Activated T-helper 1 cell treated with anti-CD3 and anti-CD28 coated beads, Interleukin-2, amount 50 U/mL, for 16 hours (primary cell): ENCODE results near the gene NDN.
"Not testable (repeated sequence)": the region's sequence is repeated elsewhere in the genome, so short reads cannot be mapped to it uniquely, and the experiment has no call there.

Experiments used
- DNase-seq, 2 donors: peaks; one replicate each; pipeline ENCODE4 v3.0.0-alpha.2; 2020; ENCODE audit warnings: low read depth in 1 of 2, low spot score in 1 of 2

Gene NDN, protein sequence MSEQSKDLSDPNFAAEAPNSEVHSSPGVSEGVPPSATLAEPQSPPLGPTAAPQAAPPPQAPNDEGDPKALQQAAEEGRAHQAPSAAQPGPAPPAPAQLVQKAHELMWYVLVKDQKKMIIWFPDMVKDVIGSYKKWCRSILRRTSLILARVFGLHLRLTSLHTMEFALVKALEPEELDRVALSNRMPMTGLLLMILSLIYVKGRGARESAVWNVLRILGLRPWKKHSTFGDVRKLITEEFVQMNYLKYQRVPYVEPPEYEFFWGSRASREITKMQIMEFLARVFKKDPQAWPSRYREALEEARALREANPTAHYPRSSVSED

DNA sequence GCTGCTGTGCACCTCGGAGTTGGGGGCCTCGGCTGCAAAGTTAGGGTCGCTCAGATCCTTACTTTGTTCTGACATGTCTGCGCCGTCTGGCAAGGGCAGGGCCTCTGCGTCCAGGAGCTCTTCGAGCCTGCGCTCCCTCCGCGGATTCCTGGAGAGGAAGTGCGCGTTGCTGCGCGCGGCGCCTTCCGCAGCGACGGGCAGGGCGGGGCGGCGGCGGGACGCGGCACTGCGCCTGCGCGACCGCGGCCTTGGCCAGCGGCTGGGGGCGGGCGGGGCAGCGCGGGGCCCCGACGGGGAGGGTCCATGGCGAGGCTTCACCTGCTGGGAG is at the start of gene NDN:
TSS of gene NDN (minus strand) at position 163 of the 328 bp plus-strand sequence. CDS start at position 75, 88 bp downstream.
- DNase-seq, result no peak

DNA sequence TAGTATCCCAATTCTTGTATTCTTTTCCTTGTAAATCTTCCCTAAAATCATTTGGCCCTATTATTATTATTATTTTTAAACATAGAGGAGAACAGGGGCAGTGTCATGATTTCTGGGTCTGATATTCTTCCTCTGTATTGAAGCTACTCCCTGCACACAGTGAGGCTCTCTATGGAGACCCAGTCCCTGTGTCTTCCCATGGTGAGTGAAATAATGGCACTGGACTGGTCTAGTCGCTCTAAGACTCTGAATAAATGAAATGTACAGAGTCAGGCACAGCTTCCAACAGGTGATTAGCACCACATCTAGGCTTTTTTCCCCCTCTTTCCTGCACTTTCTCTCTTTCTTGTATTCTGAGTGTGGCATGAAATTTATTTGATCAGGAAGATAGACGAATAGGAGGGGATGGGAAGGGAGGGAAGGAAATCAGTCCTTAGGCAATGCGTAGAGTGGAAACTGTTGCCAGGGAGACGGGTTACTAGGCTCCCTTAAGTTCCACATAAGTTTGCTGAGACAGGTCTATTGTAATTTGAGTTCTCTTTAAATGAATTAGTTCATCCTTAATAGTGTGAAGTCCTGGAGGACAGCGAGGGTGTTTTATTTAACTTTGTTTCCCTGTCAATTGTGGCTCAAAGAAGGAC is 49.0 kb upstream of the NDN start:
- DNase-seq, result no peak

DNA sequence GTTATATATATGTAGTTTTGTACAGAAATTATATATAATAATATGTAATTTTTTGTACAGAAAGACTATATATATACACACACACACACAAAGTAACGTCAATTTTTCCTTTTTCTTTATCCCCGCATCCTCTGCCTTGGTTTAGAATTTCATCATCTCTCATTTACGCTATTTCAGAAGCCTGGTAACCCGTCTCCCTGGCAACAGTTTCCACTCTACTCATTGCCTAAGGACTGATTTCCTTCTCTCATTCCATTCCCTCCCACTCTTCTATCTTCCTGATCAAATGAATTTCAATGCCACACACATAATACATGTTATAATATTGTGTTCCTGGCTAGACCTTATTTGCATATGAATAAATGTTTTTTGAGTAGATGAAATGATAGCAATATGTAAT is 47.8 kb upstream of the NDN start:
- DNase-seq, result no peak

DNA sequence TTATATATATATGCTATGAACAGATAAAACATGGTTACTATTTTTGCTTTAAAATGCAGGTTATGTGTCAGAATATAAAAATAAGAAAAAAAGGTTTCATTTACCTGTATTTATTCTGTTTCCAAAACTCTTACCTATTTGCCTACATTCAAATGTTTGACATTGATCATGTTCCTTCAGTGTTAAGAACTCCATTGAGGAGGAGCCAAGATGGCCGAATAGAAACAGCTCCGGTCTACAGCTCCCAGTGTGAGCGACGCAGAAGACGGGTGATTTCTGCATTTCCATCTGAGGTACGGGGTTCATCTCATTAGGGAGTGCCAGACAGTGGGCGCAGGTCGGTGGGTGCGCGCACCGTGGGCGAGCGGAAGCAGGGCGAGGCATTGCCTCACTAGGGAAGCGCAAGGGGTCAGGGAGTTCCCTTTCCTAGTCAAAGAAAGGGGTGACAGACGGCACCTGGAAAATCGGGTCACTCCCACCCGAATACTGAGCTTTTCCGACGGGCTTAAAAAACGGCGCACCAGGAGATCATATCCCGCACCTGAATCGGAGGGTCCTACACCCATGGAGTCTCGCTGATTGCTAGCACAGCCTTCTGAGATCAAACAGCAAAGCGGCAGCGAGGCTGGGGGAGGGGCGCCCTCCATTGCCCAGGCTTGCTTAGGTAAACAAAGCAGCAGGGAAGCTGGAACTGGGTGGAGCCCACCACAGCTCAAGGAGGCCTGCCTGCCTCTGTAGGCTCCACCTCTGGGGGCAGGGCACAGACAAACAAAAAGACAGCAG is 27.0 kb upstream of the NDN start:
- not testable (repeated sequence) for DNase-seq

DNA sequence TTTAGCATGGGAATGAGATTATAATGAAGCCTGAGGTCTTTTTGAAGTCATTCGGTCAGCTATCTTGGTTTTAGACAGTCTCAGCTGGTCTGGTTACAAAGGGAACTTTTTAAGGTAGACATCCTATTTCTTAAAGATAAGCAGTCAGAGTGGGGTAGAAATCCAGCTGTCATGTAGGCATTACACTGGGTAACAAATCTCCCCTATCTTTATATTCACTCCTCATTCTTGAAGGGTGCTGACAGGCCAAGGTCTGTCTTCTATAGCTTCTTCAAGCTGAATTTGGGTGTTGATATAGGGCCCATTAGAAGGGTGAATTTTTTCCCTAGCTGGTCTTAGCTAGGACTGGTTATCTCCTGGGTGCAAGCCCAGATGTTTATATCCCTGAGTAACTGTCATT is 21.2 kb upstream of the NDN start:
- DNase-seq, result no peak

DNA sequence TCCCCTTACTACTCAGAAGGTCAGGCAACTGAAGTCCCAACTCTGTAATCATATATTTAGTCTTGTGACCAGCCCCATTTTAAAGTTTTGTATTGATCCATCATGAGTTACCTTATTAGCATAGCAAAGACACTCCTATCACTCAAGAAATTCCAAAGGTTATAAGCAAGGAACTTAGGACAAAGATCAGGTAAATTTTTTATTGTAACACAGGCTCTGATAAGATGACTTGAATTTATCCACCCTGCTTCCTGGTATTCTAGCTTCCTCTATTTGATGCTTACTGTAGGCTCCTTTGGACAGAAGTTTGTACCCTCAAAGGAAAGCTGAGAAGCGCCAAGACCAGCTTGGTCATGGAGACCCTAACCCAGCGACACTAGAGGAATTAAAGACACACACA is 8.2 kb upstream of the NDN start:
- no peak for DNase-seq

DNA sequence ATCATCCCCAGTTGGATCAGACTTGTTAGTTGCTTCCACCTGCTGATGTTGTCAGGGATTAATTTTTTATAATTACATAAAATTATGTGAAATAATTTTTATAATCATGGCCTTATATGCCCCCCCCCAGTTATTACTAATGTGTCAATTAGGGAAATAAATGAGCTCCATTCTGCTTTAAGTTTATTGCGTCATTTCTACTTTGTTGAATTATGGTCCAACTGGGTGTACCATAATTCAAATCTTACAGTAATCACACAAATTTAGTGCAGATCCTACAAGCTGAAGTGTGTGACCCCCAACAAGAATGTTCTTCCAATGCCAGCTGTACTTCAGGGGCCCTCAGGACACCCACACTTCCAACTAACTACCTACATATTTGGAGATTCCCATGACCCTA is 7.5 kb upstream of the NDN start:
- no peak for DNase-seq

DNA sequence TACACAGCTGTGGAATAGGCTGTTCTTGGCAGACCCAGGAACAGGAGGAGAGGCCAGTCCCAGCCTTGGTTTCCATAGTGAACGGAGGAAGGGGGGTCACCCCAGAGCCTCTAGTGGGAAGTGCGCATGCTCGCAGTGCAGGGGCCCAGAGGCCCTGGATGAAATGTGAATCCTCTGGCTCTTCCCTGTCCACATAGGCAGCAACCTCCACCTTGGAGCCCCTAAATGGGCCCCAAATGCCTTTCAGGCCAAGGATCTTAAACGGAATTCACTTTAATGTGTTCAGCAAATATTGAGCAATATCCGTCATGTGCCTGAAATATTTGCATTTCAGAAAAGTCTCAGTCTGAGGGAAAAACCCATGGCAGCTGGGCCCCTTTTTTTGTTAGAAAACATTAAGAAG is 3.3 kb upstream of the NDN start:
- no peak for DNase-seq

DNA sequence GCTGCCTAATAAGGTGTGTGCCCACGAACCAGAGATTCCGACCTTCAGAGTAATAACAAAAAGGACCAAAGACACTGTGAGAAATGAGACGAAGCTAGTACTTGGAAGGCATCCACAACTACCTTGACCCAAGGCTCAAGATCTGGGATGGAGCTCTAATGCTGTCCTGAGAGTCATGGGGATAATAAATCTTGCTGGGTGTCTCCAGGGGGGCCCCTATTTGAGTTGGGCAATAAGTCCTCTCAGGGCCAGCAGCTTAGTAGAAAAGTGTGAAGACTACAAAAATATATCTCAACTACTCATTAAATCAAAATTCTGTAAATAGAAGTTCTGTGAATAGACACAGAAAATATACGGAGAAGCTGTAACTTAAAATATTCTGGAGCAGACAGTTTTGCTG is 2.9 kb upstream of the NDN start:
- DNase-seq, result no peak

DNA sequence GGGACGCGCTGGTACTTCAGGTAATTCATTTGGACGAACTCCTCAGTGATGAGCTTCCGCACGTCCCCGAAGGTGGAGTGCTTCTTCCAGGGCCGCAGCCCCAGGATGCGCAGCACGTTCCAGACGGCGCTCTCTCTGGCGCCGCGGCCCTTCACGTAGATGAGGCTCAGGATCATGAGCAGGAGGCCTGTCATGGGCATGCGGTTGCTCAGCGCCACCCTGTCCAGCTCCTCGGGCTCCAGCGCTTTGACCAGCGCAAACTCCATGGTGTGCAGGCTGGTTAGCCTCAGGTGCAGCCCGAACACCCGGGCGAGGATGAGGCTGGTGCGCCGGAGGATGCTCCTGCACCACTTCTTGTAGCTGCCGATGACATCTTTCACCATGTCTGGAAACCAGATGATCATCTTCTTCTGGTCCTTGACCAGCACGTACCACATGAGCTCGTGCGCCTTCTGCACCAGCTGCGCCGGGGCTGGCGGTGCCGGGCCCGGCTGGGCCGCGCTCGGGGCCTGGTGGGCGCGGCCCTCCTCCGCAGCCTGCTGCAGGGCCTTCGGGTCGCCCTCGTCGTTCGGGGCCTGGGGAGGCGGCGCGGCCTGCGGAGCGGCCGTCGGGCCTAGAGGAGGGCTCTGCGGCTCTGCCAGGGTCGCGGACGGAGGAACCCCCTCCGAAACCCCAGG is 501 bp downstream of the NDN start:
- DNase-seq, result no peak

DNA sequence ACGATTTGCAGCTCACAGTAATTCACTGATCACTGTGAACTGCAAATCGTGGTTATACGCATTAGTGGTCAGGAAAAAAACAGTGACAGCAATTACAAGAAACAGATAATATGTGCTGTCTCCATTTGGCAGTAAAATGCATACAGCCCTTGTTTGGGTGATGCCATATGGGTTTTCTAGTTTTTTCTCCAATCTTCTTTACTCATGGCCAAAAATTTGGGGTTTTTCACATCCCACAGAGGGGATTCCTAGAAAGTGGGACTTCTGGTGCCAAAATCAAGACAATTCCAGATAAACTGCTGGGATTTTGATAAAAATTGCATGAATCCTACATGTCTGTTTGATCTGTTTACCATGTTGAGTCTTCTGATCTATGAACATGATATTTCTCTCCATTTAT is 15.6 kb downstream of the NDN start:
- DNase-seq, result no peak

DNA sequence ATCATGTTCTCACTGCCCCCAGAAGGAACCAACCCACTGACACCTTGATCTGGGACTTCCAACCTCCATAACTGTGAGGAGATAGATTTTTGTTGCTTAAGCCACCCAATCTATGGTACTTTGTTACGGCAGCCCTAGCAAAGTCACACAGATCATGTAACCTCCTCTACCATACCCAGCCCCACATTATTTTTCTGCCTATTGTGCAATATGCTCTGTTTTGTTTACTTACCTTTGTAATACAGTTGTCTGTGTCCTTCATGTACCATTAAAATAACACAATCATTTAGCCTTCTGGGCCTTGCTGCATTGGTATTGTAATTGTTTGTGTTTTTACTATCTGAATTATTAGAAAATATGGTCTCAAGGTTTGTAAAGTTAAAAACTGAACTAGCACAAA is 16.1 kb downstream of the NDN start:
- no peak for DNase-seq

DNA sequence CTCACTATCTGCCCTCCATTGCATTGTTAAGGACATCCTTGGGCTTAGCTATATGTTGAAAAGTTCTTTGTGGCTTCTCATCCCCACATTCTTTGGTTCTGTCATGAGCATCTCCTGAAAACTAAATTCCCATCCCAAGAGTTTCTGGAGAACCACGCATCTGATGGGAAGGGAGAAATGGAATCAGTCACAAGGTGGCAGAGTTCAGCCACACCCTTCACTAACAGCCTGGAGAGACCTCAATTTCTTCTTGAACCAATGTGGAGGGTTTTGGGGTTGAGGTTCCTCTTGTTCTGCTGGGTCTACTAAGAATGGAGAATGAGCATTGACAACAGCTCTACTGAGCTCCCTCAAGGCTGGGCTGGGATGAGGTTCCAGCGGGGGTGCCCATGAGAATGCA is 23.9 kb downstream of the NDN start:
- no peak for DNase-seq

DNA sequence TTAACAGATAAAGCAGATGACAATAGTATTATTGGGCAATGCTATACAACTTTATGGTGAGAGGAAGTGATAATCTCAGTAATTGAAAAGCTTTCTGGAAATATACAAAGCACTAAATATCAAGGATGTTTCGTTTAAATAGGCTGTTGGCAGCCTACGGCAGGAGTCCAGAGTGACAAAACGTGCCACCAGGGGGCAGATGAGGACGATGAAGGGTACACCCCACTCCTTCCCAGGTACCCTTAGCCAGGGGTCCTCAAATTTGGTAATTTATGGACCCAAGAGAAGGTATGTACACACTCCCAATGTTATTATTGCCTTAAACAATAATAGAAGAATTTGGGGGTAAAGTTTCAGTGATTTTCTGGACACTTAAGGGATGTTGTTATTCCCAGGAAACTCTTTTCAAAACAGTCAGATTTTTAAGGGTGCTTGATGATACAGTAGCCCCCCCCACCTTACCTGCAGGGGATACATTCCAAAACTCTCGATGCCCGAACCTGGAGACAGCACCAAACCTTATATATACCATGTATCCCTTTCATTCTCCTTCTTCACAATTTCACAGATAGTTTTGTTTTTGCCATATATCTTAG is 38.1 kb downstream of the NDN start:
- DNase-seq, result no peak

DNA sequence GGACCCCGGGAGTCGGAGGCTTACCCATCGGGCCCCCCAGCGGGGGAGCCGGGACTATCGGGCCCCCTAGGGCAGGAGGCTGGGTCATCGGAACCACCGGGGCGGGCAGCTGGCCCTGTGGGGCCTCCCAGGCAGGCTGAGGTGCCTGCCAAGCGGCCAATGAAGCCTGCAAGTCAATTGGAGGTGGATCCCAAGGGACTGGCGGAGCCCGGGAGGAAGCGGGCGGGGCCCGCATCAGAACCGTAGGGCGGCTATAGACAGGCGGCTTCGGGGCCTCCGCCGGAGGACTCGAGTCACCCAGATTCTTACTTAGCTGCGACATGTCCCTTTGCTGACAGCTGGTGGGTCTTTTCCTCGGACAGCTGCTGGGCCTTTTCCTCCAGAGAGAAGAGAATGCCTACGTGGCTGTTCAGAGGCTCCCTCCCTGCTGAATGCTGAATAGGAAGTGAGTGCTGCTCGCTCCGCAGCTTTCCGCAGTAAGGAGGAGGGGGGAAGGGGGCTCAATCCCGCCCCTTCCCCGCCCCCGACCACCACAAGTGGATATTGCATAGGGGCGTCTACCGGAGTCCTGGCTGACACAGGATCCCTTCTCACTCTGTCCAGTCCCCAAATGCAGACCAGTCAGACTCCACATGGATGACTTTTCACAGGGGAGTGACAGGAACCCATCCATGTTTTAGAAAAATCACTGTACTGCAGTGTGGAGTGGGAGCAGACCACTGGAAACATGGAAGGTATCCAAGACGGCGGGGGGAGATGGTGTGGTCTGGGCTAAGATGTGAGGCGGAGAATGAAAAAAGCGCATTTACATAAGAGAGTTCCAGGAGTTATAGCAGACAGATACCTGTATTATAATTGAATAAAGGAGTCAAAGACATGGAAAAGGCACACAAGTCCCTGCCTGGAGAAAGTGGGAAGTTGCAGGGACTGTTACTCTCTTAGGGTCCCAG is 39.4 kb downstream of the NDN start, which contains the start of gene MAGEL2:
TSS of gene MAGEL2 (minus strand) at position 447 of the 950 bp plus-strand sequence. CDS start at position 322, 125 bp downstream.
- no peak for DNase-seq

DNA sequence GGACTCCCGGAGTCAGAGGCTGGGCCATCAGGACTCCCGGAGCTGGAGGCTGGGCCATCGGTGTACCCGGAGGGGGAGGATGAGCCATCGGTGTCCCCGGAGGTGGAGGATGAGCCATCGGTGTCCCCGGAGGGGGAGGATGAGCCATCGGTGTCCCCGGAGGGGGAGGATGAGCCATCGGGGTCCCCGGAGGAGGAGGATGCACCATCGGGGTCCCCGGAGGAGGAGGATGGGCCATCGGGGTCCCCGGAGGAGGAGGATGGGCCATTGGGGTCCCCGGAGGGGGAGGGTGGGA is 40.2 kb downstream of the NDN start:
- DNase-seq, result no peak

DNA sequence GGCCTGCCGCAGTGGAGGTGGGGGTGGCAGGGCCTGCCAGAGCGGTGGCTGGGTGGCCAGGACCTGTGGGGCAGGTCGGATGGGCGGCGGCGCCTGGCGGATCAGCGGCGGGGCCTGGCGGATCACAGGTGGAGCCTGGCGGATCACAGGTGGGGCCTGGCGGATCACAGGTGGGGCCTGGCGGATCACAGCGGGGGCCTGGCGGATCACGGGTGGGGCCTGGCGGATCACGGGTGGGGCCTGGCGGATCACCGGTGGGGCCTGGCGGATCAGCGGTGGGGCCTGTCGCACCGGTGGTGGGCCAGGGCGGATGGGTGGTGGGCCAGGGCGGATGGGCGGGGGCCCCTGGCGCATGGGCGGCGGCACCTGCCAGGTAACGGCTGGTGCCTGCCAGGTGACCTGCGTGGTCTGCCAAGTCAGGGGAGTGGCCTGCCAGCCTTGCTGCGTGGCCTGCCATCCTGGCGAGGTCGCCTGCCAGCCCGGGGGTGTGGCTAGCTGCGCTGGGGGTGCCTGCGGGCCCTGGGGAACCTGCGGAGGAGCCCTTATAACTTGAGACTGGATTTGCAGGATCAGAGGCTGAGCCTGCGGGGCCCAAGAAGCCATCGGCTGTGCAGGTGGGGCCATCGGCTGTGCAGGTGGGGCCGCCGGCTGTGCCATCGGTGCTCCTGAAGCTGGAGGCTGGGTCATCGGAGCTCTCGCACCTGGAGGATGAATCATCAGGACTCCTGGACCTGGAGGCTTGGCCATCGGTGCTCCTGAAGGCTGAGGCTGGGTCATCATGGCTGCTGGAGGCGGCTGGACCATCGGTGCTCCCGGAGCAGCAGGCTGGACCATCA is 40.7 kb downstream of the NDN start:
- no peak for DNase-seq

DNA sequence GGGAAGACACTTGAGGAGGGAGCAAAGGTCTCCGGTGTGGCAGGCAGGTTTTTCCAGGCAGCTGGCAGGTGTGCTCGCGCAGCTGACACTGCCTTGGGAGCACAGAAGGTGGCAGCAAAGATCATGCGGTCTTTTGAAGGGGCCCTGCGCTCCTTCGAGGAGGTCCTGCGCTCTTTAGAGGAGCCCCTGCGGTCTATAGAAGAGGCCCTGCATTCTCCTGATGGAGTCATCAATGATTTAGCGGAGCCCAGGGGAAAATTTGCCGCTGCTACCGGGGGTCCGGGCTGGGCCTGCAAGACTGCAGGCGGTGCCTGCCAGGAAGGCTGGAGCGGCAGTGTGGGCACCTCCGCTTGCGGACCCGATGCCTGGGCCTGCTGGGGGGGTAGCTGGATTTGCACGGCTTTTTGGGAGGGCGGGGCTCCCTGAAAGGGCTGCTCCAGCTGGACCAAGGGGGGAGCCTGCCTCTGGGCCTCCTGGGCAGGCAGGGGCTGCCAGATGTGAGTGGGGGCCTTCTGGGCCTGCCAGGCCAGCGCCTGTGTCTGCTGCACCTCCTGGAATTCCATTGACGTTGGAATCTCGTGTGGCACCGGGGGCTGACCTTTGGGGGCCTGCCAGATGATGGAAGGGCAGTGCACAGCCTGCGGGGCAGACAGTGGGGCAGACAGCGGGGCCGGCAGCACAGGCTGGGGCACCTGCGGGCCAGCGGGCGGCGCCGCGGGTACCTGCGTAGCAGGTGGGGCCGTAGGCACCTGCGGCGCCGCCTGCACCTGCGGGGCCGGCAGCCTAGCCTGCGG is 41.5 kb downstream of the NDN start:
- DNase-seq, result no peak

DNA sequence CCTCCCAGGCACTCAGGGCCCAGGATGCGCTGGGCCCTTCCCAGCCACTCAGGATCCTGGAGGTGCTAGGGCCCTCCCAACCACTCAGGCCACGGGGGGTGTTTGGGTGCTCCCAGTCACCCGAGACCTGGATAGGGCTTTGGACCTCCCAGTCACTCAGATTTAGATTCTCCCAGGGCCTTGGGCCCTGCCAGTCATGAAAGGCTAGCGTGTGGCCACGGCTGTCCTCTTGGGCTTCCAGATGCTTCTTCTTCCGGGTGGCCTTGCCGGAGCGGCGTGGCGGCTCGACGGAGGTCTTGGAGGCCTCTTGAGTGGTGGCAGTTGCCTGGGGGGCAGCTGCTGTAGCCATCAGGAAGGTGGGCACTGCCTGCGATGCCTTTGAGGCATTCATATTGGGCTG is 42.3 kb downstream of the NDN start:
- no peak for DNase-seq
